Neutrophil (primary cell): ENCODE data around the gene LRP8.

ENCODE experiments used
- H3K27ac ChIP-seq: fragments of 200-600 bp; sonication (generic); 2 replicates; pipeline ENCODE4 v1.5.1; 2016; ENCODE audit warnings: mild to moderate bottlenecking, moderate library complexity
- H3K27me3 ChIP-seq: fragments of 200-600 bp; sonication (generic); 2 replicates; pipeline ENCODE4 v1.6.0; 2016; ENCODE audit warnings: mild to moderate bottlenecking
- H3K36me3 ChIP-seq: fragments of 200-600 bp; sonication (generic); 2 replicates; pipeline ENCODE4 v1.5.1; 2017
- H3K4me1 ChIP-seq, 2 experiments: fragments of 200-600 bp in 1 of 2; sonication (generic) in 1 of 2; 1 replicate in 1 of 2; 2 replicates in 1 of 2; pipeline versions ENCODE4 v1.5.1 to v1.6.1; 2013 to 2016; ENCODE audit warnings: low read depth in 1 of 2, low read length in 1 of 2, mild to moderate bottlenecking in 1 of 2, moderate library complexity in 1 of 2; ENCODE audit not compliant: control insufficient read depth in 1 of 2, insufficient read depth in 1 of 2
- H3K4me3 ChIP-seq, 2 experiments: fragments of 200-600 bp in 1 of 2; sonication (generic) in 1 of 2; 1 replicate in 1 of 2; 2 replicates in 1 of 2; pipeline ENCODE4 v1.5.1; 2013 to 2016; ENCODE audit warnings: low read depth in 1 of 2, low read length in 1 of 2, mild to moderate bottlenecking in 1 of 2, moderate library complexity in 1 of 2
- H3K9me3 ChIP-seq: fragments of 200-600 bp; sonication (generic); 2 replicates; pipeline ENCODE4 v1.5.1; 2016
- CTCF ChIP-seq: fragments of 200-600 bp; sonication (generic); IDR thresholded peaks from 2 replicates; pipeline ENCODE4 v1.5.1; 2016; ENCODE audit warnings: antibody characterized with exemption

The LRP8 gene

GRCh38 chr1:53369761-53370160 is 41.9 kb upstream of the LRP8 start:
- Histone ChIP-seq H3K4me1 (no peaks in the 10 kb centered on the region), H3K9me3 (no peaks in the 10 kb centered on the region), H3K27me3 (peaks cover 9% of the 10 kb centered on the region), H3K36me3 (no peaks in the 10 kb centered on the region), H3K27ac (no peak overlapping the region), H3K4me3 (no peak overlapping the region)
- no peak for TF ChIP-seq CTCF

GRCh38 chr1:53369034-53369750 is 41.3 kb upstream of the LRP8 start:
- TF ChIP-seq CTCF: no peak
- Histone ChIP-seq H3K27ac (no peak overlapping the region), H3K36me3 (no peaks in the 10 kb centered on the region), H3K4me1 (no peaks in the 10 kb centered on the region), H3K4me3 (no peak overlapping the region), H3K9me3 (no peaks in the 10 kb centered on the region), H3K27me3 (peaks cover 9% of the 10 kb centered on the region)

- Histone ChIP-seq H3K27me3 (peaks cover 9% of the 10 kb centered on the region), H3K36me3 (no peaks in the 10 kb centered on the region), H3K27ac (no peak overlapping the region), H3K9me3 (no peaks in the 10 kb centered on the region), H3K4me1 (no peaks in the 10 kb centered on the region), H3K4me3 (no peak overlapping the region)
- no peak for TF ChIP-seq CTCF
Observed at GRCh38 chr1:53368314-53369033, 40.6 kb upstream of the LRP8 start.

- Histone ChIP-seq H3K36me3 (no peaks in the 10 kb centered on the region), H3K27me3 (peaks cover 9% of the 10 kb centered on the region), H3K4me1 (no peaks in the 10 kb centered on the region), H3K9me3 (no peaks in the 10 kb centered on the region), H3K4me3 (no peak overlapping the region), H3K27ac (no peak overlapping the region)
- TF ChIP-seq CTCF: no peak
Observed at GRCh38 chr1:53367503-53368313, 39.8 kb upstream of the LRP8 start.

GRCh38 chr1:53366901-53367502 is 39.1 kb upstream of the LRP8 start:
- H3K36me3 ChIP-seq: no peaks in the 10 kb centered on the region
- H3K27ac ChIP-seq: no peak overlapping the region
- H3K27me3 ChIP-seq: peaks cover 9% of the 10 kb centered on the region
- no peak for TF ChIP-seq CTCF
- no peaks in the 10 kb centered on the region for H3K4me1 ChIP-seq
- H3K4me3 ChIP-seq: no peak overlapping the region
- H3K9me3 ChIP-seq: no peaks in the 10 kb centered on the region
